ENCODE measurements around the gene MUC2.

MUC2 gene

GRCh38 chr11:1092145-1092670 is 17.5 kb downstream of the MUC2 start:
- Histone ChIP-seq H3K4me1 (no peaks in the 10 kb centered on the region), H3K36me3 (no peaks in the 10 kb centered on the region), H3K4me3 (ENCODE audit: low read depth, low read length) (no peak overlapping the region), H3K27me3 (no peaks in the 10 kb centered on the region), H3K9me3 (no peaks in the 10 kb centered on the region)
- no peak for DNase-seq
- no peak for TF ChIP-seq CTCF (IDR thresholded peaks at IDR 0.05; ENCODE audit: low read depth, low read length)

- no peaks in the 10 kb centered on the region for H3K4me1 ChIP-seq
- H3K4me3 ChIP-seq (ENCODE audit: low read depth, low read length) = no peak overlapping the region
- TF ChIP-seq CTCF (IDR thresholded peaks at IDR 0.05; ENCODE audit: low read depth, low read length) = no peak
- no peaks in the 10 kb centered on the region for H3K9me3 ChIP-seq
- no peak for DNase-seq
- no peaks in the 10 kb centered on the region for H3K36me3 ChIP-seq
- H3K27me3 ChIP-seq = no peaks in the 10 kb centered on the region
Observed at GRCh38 chr11:1092919-1093318, 18.2 kb downstream of the MUC2 start.

- Histone ChIP-seq H3K9me3 (no peaks in the 10 kb centered on the region), H3K4me3 (ENCODE audit: low read depth, low read length) (no peak overlapping the region), H3K27me3 (no peaks in the 10 kb centered on the region), H3K4me1 (no peaks in the 10 kb centered on the region), H3K36me3 (no peaks in the 10 kb centered on the region)
- DNase-seq = no peak
- no peak for TF ChIP-seq CTCF (IDR thresholded peaks at IDR 0.05; ENCODE audit: low read depth, low read length)
Observed at GRCh38 chr11:1099519-1100355, 25.1 kb downstream of the MUC2 start.

GRCh38 chr11:1100417-1101245 is 26.0 kb downstream of the MUC2 start:
- H3K36me3 ChIP-seq = no peaks in the 10 kb centered on the region
- H3K27me3 ChIP-seq = no peaks in the 10 kb centered on the region
- H3K9me3 ChIP-seq = no peaks in the 10 kb centered on the region
- no peak overlapping the region for H3K4me3 ChIP-seq (ENCODE audit: low read depth, low read length)
- no peak for TF ChIP-seq CTCF (IDR thresholded peaks at IDR 0.05; ENCODE audit: low read depth, low read length)
- peak; percentile 1 for DNase-seq
- no peaks in the 10 kb centered on the region for H3K4me1 ChIP-seq

GRCh38 chr11:1101318-1102089 is 26.8 kb downstream of the MUC2 start:
- DNase-seq = peak; percentile 1

More at GRCh38 chr11:1101318-1102089, 26.8 kb downstream of the MUC2 start:
- TF ChIP-seq CTCF (IDR thresholded peaks at IDR 0.05; ENCODE audit: low read depth, low read length) = no peak
- Histone ChIP-seq H3K4me3 (ENCODE audit: low read depth, low read length) (no peak overlapping the region), H3K9me3 (no peaks in the 10 kb centered on the region), H3K27me3 (no peaks in the 10 kb centered on the region), H3K36me3 (no peaks in the 10 kb centered on the region), H3K4me1 (no peaks in the 10 kb centered on the region)

Measured in BE2C (cell line).